OCI-LY1 (cell line): ENCODE measurements around the gene PNRC1.
"Not testable (repeated sequence)": the region's sequence is repeated elsewhere in the genome, so short reads cannot be mapped to it uniquely, and the experiment has no call there.

Experiments
- H2AFZ ChIP-seq: fragments of 200-600 bp; sonication (generic), shearing (Covaris generic); 2 replicates; pipeline ENCODE4 v1.6.0; 2014; ENCODE audit warnings: antibody characterized with exemption, mild to moderate bottlenecking, low read length
- H3F3A ChIP-seq: fragments of 200-600 bp; sonication (generic), shearing (Covaris generic); 2 replicates; pipeline ENCODE4 v1.6.0; 2014; ENCODE audit warnings: mild to moderate bottlenecking, antibody characterized with exemption, low read length, moderate library complexity; ENCODE audit not compliant: insufficient read depth
- H3K27ac ChIP-seq: fragments of 200-600 bp; sonication (generic); 2 replicates; pipeline ENCODE4 v1.5.1; 2014; ENCODE audit warnings: low read length, mixed run types, mild to moderate bottlenecking, low read depth; ENCODE audit not compliant: poor library complexity, severe bottlenecking
- H3K27me3 ChIP-seq: fragments of 200-600 bp; sonication (generic); 2 replicates; pipeline ENCODE4 v1.6.0; 2014; ENCODE audit warnings: antibody characterized with exemption, mild to moderate bottlenecking, low read length, moderate library complexity; ENCODE audit not compliant: insufficient read depth
- H3K36me3 ChIP-seq: fragments of 200-600 bp; sonication (generic); 2 replicates; pipeline ENCODE4 v1.6.1; 2014; ENCODE audit warnings: mild to moderate bottlenecking, antibody characterized with exemption, low read length, moderate library complexity, mixed read lengths; ENCODE audit not compliant: insufficient read depth
- H3K4me1 ChIP-seq: fragments of 200-600 bp; sonication (generic); 2 replicates; pipeline ENCODE4 v1.5.1; 2014; ENCODE audit warnings: mild to moderate bottlenecking, low read length, moderate library complexity; ENCODE audit not compliant: insufficient read depth, severe bottlenecking
- H3K4me2 ChIP-seq: fragments of 200-600 bp; sonication (generic), shearing (Covaris generic); 2 replicates; pipeline ENCODE4 v1.6.1; 2014; ENCODE audit warnings: low read length
- H3K4me3 ChIP-seq: fragments of 200-600 bp; sonication (generic); 2 replicates; pipeline ENCODE4 v1.5.1; 2014; ENCODE audit warnings: low read length, low read depth, mild to moderate bottlenecking, mixed read lengths; ENCODE audit not compliant: poor library complexity, severe bottlenecking
- H3K79me2 ChIP-seq: fragments of 200-600 bp; shearing (Covaris generic); 2 replicates; pipeline ENCODE4 v1.6.1; 2016; ENCODE audit warnings: mixed run types, low read length, mixed read lengths; ENCODE audit not compliant: insufficient read depth
- H3K9ac ChIP-seq: fragments of 200-600 bp; sonication (generic), shearing (Covaris generic); 2 replicates; pipeline ENCODE4 v1.6.1; 2014; ENCODE audit warnings: mild to moderate bottlenecking, low read length, mixed read lengths
- H3K9me2 ChIP-seq: fragments of 200-600 bp; sonication (generic), shearing (Covaris generic); 2 replicates; pipeline ENCODE4 v1.6.1; 2014; ENCODE audit warnings: low read depth, mild to moderate bottlenecking, low read length, mixed read lengths
- H3K9me3 ChIP-seq: fragments of 200-600 bp; shearing (Covaris generic); 2 replicates; pipeline ENCODE4 v1.6.1; 2014; ENCODE audit warnings: low read length, mixed read lengths
- H4K20me1 ChIP-seq: fragments of 200-600 bp; sonication (generic), shearing (Covaris generic); 2 replicates; pipeline ENCODE4 v1.6.0; 2016; ENCODE audit warnings: mild to moderate bottlenecking, low read length; ENCODE audit not compliant: insufficient read depth
- CTCF ChIP-seq: fragments of 200-600 bp; sonication (generic), shearing (Covaris generic); IDR thresholded peaks from 2 replicates; pipeline ENCODE4 v1.5.1; 2017; ENCODE audit warnings: mild to moderate bottlenecking, antibody characterized with exemption, low read length, moderate library complexity, mixed read lengths
- EZH2 ChIP-seq: fragments of 200-600 bp; sonication (generic), shearing (Covaris generic); IDR thresholded peaks from 2 replicates; pipeline ENCODE4 v1.8.0; 2017; ENCODE audit warnings: borderline replicate concordance, mixed run types, mild to moderate bottlenecking, antibody characterized with exemption, low read length, moderate library complexity, mixed read lengths

PNRC1 gene

GRCh38 chr6:89080281-89081128 is at the start of gene PNRC1:
TSS of gene PNRC1 (plus strand) at chr6:89080751. CDS start at chr6:89080895, 144 bp downstream.
- Histone ChIP-seq H3F3A (no peaks in the 10 kb centered on the region), H3K27ac (peak within 1 kb of the TSS; percentile 91), H3K79me2 (peaks cover 28% of the 10 kb centered on the region), H3K27me3 (no peaks in the 10 kb centered on the region; the same call in 1 of the 2 replicates), H3K36me3 (peaks cover 38% of the 10 kb centered on the region), H3K9me3 (no peaks in the 10 kb centered on the region), H2AFZ (peak within 1 kb of the TSS; percentile 73), H3K4me1 (peaks cover 23% of the 10 kb centered on the region), H3K4me2 (peak within 1 kb of the TSS; percentile 96), H4K20me1 (peaks cover 4% of the 10 kb centered on the region; the same call in 1 of the 2 replicates), H3K9me2 (no peaks in the 10 kb centered on the region), H3K9ac (peak within 1 kb of the TSS; percentile 99), H3K4me3 (peak within 1 kb of the TSS; percentile 86)
- TF ChIP-seq CTCF (no peak), EZH2 (no peak)

DNA sequence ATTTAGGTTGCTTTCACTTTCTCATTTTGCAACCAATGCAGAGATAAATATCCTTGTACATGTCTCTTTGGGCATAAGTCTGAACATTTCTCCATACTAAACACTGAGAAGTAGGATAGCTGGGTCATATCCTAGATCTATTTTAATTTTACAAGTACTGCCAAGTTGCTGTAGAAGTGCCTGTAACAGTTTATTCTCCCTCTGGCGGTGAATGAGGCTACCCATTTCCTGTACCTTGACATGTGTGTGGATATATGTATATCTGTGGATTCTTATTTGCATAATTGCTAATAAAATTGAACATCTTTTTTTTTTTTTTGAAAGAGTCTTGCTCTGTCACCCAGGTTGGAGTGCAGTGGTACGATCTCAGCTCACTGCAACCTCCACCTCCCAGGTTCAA is 48.0 kb upstream of the PNRC1 start:
- Histone ChIP-seq H3F3A (no peaks in the 10 kb centered on the region), H3K9me3 (peaks cover 7% of the 10 kb centered on the region), H4K20me1 (no peaks in the 10 kb centered on the region), H3K79me2 (no peaks in the 10 kb centered on the region), H3K27ac (no peak overlapping the region), H2AFZ (no peak overlapping the region), H3K4me1 (no peaks in the 10 kb centered on the region), H3K4me2 (no peak overlapping the region), H3K9ac (no peak overlapping the region), H3K9me2 (no peaks in the 10 kb centered on the region), H3K27me3 (no peaks in the 10 kb centered on the region; the same call in 1 of the 2 replicates), H3K4me3 (no peak overlapping the region), H3K36me3 (no peaks in the 10 kb centered on the region)
- no peak for TF ChIP-seq EZH2
- TF ChIP-seq CTCF, result 0 out of 2 replicates have a peak, but pooled peaks have one; percentile 10

DNA sequence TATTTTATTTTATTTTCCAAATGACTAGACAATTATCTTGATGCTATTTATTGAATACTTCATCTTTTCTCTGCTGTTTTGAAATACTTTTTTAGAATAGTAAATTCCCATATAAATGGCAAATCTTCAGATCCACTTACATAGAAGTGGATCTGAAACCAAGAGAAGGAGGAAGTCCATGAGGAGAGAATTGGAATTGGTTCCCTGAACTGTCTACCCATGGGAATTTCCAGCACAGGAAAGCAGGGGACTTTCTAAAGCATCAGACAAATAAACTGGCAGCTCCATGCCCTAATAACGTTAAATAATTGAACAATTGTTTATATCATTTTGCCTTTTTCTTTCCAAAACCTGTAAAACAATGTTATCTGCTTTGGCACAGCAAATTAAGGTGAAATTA is 47.1 kb upstream of the PNRC1 start:
- Histone ChIP-seq H3K9ac (no peak overlapping the region), H3K9me3 (peaks cover 11% of the 10 kb centered on the region), H4K20me1 (no peaks in the 10 kb centered on the region), H3F3A (no peaks in the 10 kb centered on the region), H3K27me3 (no peaks in the 10 kb centered on the region; the same call in 1 of the 2 replicates), H3K4me3 (no peak overlapping the region), H3K36me3 (no peaks in the 10 kb centered on the region), H3K79me2 (no peaks in the 10 kb centered on the region), H2AFZ (no peak overlapping the region), H3K4me1 (no peaks in the 10 kb centered on the region), H3K27ac (no peak overlapping the region), H3K9me2 (no peaks in the 10 kb centered on the region), H3K4me2 (no peak overlapping the region)
- TF ChIP-seq CTCF (no peak), EZH2 (no peak)

DNA sequence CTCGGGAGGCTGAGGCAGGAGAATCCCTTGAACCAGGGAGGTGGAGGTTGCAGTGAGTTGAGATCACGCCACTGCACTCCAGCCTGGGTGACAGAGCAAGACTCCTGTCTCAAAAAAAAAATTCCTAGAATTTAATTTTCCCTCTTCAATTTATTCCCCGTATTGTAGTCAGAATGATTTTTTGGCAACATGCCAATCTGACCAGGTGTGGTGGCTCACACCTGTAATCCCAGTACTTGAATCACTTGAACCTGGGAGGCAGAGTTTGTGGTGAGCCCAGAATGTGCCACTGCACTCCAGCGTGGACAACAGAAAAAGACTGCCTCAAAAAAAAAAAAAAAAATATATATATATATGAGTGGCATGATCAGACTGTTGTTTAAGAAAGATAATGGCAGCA is 46.4 kb upstream of the PNRC1 start:
- H3K27me3 ChIP-seq, H3K36me3 ChIP-seq: not testable (repeated sequence)

More for the DNA sequence above, 46.4 kb upstream of the PNRC1 start:
- H3K79me2 ChIP-seq, H3K9ac ChIP-seq, H3K4me2 ChIP-seq, H2AFZ ChIP-seq, H3K9me2 ChIP-seq, H4K20me1 ChIP-seq, H3K27ac ChIP-seq, H3F3A ChIP-seq, H3K4me3 ChIP-seq, H3K4me1 ChIP-seq: not testable (repeated sequence)
- H3K9me3 ChIP-seq, result peaks cover 12% of the 10 kb centered on the region
